ENCODE data around the gene EID2. TPM values are rescaled to one million over a fixed set of nuclear protein-coding genes. Genes with fewer than 3 reads are reported as not detected.
A peak's percentile ranks its signal among the peaks of the same experiment; 100 is the strongest.

The EID2 gene
- total and polyA plus RNA-seq, 5 donors from 2014 or later, result 13.1 to 32.7 (median 22.2) TPM

GRCh38 chr19:39492225-39492624 lies 47.7 kb downstream of the EID2 start:
- no peaks in the 10 kb centered on the region for H3K4me1 ChIP-seq (ENCODE audit: control insufficient read depth, insufficient read depth, low read length, poor library complexity, severe bottlenecking)
- H3K27me3 Mint-ChIP-seq, result peaks cover 15% of the 10 kb centered on the region

GRCh38 chr19:39489756-39490155 lies 50.2 kb downstream of the EID2 start:
- Mint-ChIP-seq H3K4me3 (peak overlapping the region in 1 of 4 donors; percentile 66), H3K27ac (no peak overlapping the region), H3K9me3 (no peaks in the 10 kb centered on the region), H3K27me3 (peaks cover 5% of the 10 kb centered on the region), H3K36me3 (peaks cover 30% of the 10 kb centered on the region), H3K4me1 (no peaks in the 10 kb centered on the region)
- H3K4me3 ChIP-seq (ENCODE audit: low read depth, low read length), result no peak overlapping the region
- no peaks in the 10 kb centered on the region for H3K27me3 ChIP-seq (ENCODE audit: control insufficient read depth, insufficient read depth, low read length)
- H3K4me1 ChIP-seq (ENCODE audit: control insufficient read depth, insufficient read depth, low read length, poor library complexity, severe bottlenecking), result no peaks in the 10 kb centered on the region
- H3K36me3 ChIP-seq (ENCODE audit: control insufficient read depth, insufficient read depth, low read length), result peaks cover 50% of the 10 kb centered on the region
- no peak for DNase-seq
- no peak for ATAC-seq (ENCODE audit: low read depth in 2 of 2)
- no peaks in the 10 kb centered on the region for H3K9me3 ChIP-seq (ENCODE audit: control insufficient read depth in 2 of 2, low read length in 2 of 2)
- no peak overlapping the region for H3K27ac ChIP-seq (ENCODE audit: insufficient read depth, low read length, poor library complexity, severe bottlenecking)

More at GRCh38 chr19:39492225-39492624, 47.7 kb downstream of the EID2 start:
- Histone ChIP-seq H3K4me3 (ENCODE audit: low read depth, low read length) (no peak overlapping the region), H3K27me3 (ENCODE audit: control insufficient read depth, insufficient read depth, low read length) (peaks cover 2% of the 10 kb centered on the region), H3K36me3 (ENCODE audit: control insufficient read depth, insufficient read depth, low read length) (peaks cover 27% of the 10 kb centered on the region), H3K9me3 (ENCODE audit: control insufficient read depth in 2 of 2, low read length in 2 of 2) (no peaks in the 10 kb centered on the region), H3K27ac (ENCODE audit: insufficient read depth, low read length, poor library complexity, severe bottlenecking) (no peak overlapping the region)
- Mint-ChIP-seq H3K9me3 (no peaks in the 10 kb centered on the region), H3K27ac (no peak overlapping the region), H3K36me3 (peaks cover 17% of the 10 kb centered on the region), H3K4me3 (no peak overlapping the region), H3K4me1 (peaks cover 0 to 4% (median 0%) of the 10 kb centered on the region in 4 donors)
- ATAC-seq (ENCODE audit: low read depth in 2 of 2) (no peak), DNase-seq (no peak)

Other genes starting within 250 kb of the EID2 start
- gene IFNL1, start 243.8 kb downstream of the EID2 start, total RNA-seq, result not detected
- not detected for gene IFNL1, start 243.8 kb downstream of the EID2 start, polyA plus RNA-seq
- 4.9 TPM for gene LRFN1, start 219.3 kb downstream of the EID2 start, total RNA-seq
- gene LRFN1, start 219.3 kb downstream of the EID2 start, polyA plus RNA-seq, result 1 to 10 TPM; 2.1 to 4.9 (median 3.1) TPM
- 512 TPM for gene GMFG, start 204.1 kb downstream of the EID2 start, total RNA-seq
- gene GMFG, start 204.1 kb downstream of the EID2 start, polyA plus RNA-seq, result 1,000 to 10,000 TPM; 1,343 to 1,906 (median 1,706) TPM
- 78.9 TPM for gene SAMD4B, start 197.7 kb downstream of the EID2 start, total RNA-seq
- gene SAMD4B, start 197.7 kb downstream of the EID2 start, polyA plus RNA-seq, result 1 to 10 TPM; 5.7 to 9.9 (median 6.5) TPM
- 138 TPM for gene PAF1, start 149.1 kb downstream of the EID2 start, total RNA-seq
- gene PAF1, start 149.1 kb downstream of the EID2 start, polyA plus RNA-seq, result 10 to 100 TPM; 35.0 to 46.7 (median 39.0) TPM
- 65.6 TPM for gene MED29, start 148.8 kb downstream of the EID2 start, total RNA-seq
- gene MED29, start 148.8 kb downstream of the EID2 start, polyA plus RNA-seq, result 10 to 100 TPM; 53.6 to 61.4 (median 57.9) TPM
- 1,400 TPM for gene ZFP36, start 133.3 kb downstream of the EID2 start, total RNA-seq
- gene ZFP36, start 133.3 kb downstream of the EID2 start, polyA plus RNA-seq, result 100 to 1,000 TPM in 3 of 4 donors, 10 to 100 TPM in 1; 89.8 to 134 (median 109) TPM
- 209 TPM for gene PLEKHG2, start 127.5 kb downstream of the EID2 start, total RNA-seq
- 1 to 10 TPM; 1.3 to 3.9 (median 3.1) TPM for gene PLEKHG2, start 127.5 kb downstream of the EID2 start, polyA plus RNA-seq
- 2,708 TPM for gene RPS16, start 104.2 kb downstream of the EID2 start, total RNA-seq
- gene RPS16, start 104.2 kb downstream of the EID2 start, polyA plus RNA-seq, result 1,000 to 10,000 TPM; 1,440 to 2,367 (median 1,925) TPM
- gene SUPT5H, start 94.6 kb downstream of the EID2 start, total RNA-seq, result 322 TPM
- gene SUPT5H, start 94.6 kb downstream of the EID2 start, polyA plus RNA-seq, result 10 to 100 TPM; 75.1 to 83.9 (median 82.8) TPM
- 45.3 TPM for gene TIMM50, start 59.3 kb downstream of the EID2 start, total RNA-seq
- gene TIMM50, start 59.3 kb downstream of the EID2 start, polyA plus RNA-seq, result 10 to 100 TPM; 35.4 to 47.4 (median 40.2) TPM
- gene DLL3, start 41.2 kb downstream of the EID2 start, total RNA-seq, result 0.17 TPM
- gene DLL3, start 41.2 kb downstream of the EID2 start, polyA plus RNA-seq, result under 1 TPM in 1 of 4 donors, not detected in 3; 0.13 TPM
- gene SELENOV, start 25.0 kb downstream of the EID2 start, total RNA-seq, result not detected
- not detected for gene SELENOV, start 25.0 kb downstream of the EID2 start, polyA plus RNA-seq
- gene EID2B, start 7.3 kb downstream of the EID2 start, total RNA-seq, result 4.8 TPM
- gene EID2B, start 7.3 kb downstream of the EID2 start, polyA plus RNA-seq, result 10 to 100 TPM in 3 of 4 donors, 1 to 10 TPM in 1; 7.3 to 11.3 (median 10.3) TPM
- not detected for gene LGALS13, start 62.4 kb upstream of the EID2 start, total RNA-seq
- gene LGALS13, start 62.4 kb upstream of the EID2 start, polyA plus RNA-seq, result not detected
- gene LGALS16, start 115.8 kb upstream of the EID2 start, total RNA-seq, result not detected
- not detected for gene LGALS16, start 115.8 kb upstream of the EID2 start, polyA plus RNA-seq
- not detected for gene LGALS14, start 164.3 kb upstream of the EID2 start, total RNA-seq
- under 1 TPM in 1 of 4 donors, not detected in 3; 0.73 TPM for gene LGALS14, start 164.3 kb upstream of the EID2 start, polyA plus RNA-seq
- gene CLC, start 197.9 kb upstream of the EID2 start, total RNA-seq, result 2.9 TPM
- gene CLC, start 197.9 kb upstream of the EID2 start, polyA plus RNA-seq, result not detected
- not detected for gene LEUTX, start 238.7 kb upstream of the EID2 start, total RNA-seq
- not detected for gene LEUTX, start 238.7 kb upstream of the EID2 start, polyA plus RNA-seq

All from CD4-positive, CD25-positive, alpha-beta regulatory T cell (primary cell).